ENCODE results near the gene C11orf58.

Gene C11orf58

DNA sequence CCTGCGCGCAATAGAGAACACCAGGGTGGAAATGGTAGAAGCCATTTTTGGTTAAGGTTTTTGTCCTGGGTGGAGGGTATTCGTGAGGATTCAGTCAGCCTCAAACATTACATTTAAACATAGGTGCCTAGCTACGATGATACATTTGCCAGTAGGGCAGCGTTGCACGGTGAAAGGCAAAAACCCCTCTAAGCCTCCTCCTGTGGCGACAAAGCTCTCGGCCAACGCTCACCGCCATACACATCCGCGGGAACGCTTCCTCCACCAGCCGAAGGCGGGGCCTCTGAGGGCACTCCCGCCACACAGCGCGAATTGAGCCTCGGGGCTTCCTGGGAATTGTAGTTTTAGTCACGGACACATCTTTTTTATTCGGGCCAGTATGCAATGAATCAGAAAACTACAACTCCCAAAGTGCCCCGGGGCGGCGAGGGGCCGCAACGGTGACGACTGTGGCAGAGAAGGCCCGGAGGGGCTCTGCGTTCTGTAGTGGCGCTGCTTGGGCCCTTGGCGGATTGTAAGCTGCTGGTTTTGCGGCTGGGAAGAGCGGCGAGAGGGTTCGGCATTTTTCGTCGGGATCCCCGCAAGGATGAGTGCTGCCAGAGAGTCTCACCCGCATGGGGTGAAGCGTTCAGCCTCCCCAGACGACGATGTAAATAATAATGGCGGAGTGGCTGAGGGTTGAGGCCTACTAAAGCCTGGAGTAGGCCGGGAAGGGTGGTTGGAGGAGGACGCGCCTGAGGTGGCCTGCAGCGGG lies at the start of gene C11orf58:
C11orf58 (plus strand) TSS at position 455 of the 754 bp plus-strand sequence; CDS start at position 587, 132 bp downstream.
- no peak for TF ChIP-seq JUND (IDR thresholded peaks at IDR 0.05; ENCODE audit: low read depth)
- peak; percentile 61 to 97 for DNase-seq (ENCODE audit: low read depth in 1 of 2, low spot score in 1 of 2)
- in situ Hi-C loops (cut with HindIII; ENCODE audit: low pct_unique_long_range_greater_than_20kb, low sequenced_read_pairs): no loop called here

DNA sequence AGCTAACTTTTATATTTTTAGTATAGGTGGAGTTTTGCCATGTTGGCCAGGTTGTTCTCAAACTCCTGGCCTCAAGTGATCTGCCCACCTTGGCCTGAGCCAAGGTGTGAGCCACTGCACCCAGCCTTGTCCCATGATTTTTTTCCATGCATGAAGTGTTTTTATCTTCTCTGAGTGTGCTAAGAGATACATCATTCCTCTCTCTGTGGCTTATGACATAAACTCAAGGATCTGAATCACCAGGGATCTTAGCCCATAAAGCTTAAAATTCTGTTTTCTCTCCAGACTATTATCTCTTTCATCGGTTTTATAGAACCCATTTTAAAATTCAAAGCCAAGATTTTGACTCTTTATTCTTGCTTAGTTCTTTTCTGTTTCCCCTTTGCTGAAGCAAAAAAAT lies 48.4 kb upstream of the C11orf58 start:
- in situ Hi-C loops (cut with HindIII; ENCODE audit: low pct_unique_long_range_greater_than_20kb, low sequenced_read_pairs): no loop called here
- TF ChIP-seq JUND (IDR thresholded peaks at IDR 0.05; ENCODE audit: low read depth): no peak
- no peak for DNase-seq (ENCODE audit: low read depth in 1 of 2, low spot score in 1 of 2)

DNA sequence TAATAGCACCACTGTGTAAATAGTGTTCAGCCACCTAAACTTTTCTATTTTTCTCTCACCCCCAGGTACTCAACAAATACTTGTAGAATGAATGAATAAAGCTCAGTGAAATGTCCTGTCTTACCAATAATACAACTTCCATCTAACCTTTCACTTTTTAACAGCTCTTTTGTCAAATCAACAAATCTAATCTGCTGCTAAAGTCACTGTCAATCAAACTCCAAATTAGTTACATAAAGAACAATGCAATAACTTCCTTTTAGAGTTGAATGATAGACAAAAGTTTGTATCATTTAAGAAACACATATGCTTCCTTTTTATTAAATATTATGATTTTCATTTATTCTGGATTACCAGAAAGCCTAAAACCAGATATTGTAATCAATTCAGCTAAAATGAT lies 34.7 kb upstream of the C11orf58 start:
- no peak for DNase-seq (ENCODE audit: low read depth in 1 of 2, low spot score in 1 of 2)
- in situ Hi-C loops (cut with HindIII; ENCODE audit: low pct_unique_long_range_greater_than_20kb, low sequenced_read_pairs): no loop called here
- TF ChIP-seq JUND (IDR thresholded peaks at IDR 0.05; ENCODE audit: low read depth): no peak

DNA sequence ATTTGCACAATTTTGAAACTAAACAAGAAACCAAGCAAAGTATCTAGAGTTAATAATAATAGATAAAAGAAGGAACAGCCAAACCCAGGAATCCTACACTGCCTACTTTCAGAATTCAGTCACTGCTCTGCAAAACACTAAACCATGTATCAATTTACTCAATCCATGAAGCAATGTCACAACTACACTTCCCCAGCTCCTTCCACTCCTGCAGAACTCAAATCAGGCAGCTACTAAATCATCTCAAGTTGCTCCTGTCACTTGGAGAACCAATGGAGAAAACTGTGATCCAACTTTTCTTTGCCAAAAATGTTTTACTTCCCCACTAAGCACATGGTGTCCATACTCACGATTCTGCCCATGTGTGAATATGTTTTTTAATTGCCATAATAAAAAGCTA lies 24.9 kb upstream of the C11orf58 start:
- TF ChIP-seq JUND (IDR thresholded peaks at IDR 0.05; ENCODE audit: low read depth): no peak
- in situ Hi-C loops (cut with HindIII; ENCODE audit: low pct_unique_long_range_greater_than_20kb, low sequenced_read_pairs): no loop called here
- no peak for DNase-seq (ENCODE audit: low read depth in 1 of 2, low spot score in 1 of 2)

DNA sequence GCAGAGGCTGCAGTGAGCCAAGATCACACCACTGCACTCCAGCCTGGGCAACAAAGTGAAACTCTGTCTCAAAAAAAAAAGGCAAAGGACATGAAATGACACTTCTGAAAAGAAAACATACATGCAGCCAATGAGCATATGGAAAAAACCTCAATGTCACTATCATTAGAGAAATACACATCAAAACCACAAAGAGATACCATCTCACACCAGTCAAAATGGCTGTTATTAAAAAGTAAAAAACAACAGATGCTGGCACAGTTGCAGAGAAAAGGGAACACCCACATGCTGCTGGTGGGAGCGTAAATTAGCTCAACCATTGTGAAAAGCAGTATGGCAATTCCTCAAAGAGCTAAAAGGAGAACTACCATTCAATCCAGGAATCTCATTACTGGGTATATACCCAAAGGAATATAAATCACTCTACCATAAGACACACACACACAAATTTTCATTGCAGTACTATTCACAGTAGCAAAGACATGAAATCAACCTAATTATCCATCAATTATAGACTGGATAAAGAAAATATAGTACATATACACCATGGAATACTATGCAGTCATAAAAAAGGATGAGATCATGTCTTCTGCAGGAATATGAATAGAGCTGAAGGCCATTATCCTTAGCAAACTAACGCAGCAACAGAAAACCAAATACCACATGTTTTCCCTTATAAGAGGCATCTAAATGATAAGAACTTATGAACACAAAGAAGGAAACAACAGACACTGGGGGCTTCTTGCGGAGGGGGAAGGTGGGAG lies 15.7 kb upstream of the C11orf58 start:
- no peak for TF ChIP-seq JUND (IDR thresholded peaks at IDR 0.05; ENCODE audit: low read depth)
- in situ Hi-C loops (cut with HindIII; ENCODE audit: low pct_unique_long_range_greater_than_20kb, low sequenced_read_pairs): no loop called here
- DNase-seq (ENCODE audit: low read depth in 1 of 2, low spot score in 1 of 2): no peak

DNA sequence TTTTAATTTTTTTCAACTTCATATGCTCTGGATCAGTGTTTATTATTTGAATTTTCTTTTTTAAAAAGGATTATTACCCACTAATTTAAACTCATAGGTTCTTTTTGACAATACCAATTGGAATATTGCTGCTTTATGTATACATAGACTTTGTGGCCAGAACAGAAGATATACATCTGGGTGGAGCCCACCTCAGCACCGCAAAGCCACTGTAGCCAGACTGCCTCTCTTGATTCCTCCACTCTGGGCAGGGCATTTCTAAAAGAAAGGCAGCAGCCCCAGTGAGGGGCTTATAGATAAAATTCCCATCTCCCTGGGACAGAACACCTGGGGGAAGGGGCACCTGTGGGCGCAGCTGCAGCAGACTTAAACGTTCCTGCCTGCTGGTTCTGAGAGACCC lies 10.6 kb upstream of the C11orf58 start:
- no peak for DNase-seq (ENCODE audit: low read depth in 1 of 2, low spot score in 1 of 2)
- TF ChIP-seq JUND (IDR thresholded peaks at IDR 0.05; ENCODE audit: low read depth): no peak
- in situ Hi-C loops (cut with HindIII; ENCODE audit: low pct_unique_long_range_greater_than_20kb, low sequenced_read_pairs): no loop called here

DNA sequence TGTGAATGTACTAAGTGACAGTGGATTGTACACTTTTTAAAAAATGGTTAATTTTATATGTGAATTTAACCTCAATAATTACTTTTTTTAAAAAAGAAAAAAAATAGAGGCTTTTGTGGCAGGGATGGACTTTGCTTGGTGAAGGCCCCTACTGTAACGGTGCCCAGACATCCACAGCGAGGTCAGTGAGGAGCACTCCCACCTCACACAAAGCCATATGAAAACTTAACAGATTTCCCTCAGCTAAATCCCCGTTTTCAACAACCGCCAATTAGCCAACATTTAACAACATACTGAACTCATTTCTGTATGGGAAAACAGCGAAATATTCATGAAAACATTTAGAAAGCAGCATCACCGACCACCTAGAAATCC lies 642 bp upstream of the C11orf58 start:
- TF ChIP-seq JUND (IDR thresholded peaks at IDR 0.05; ENCODE audit: low read depth): no peak
- in situ Hi-C loops (cut with HindIII; ENCODE audit: low pct_unique_long_range_greater_than_20kb, low sequenced_read_pairs): no loop called here
- DNase-seq (ENCODE audit: low read depth in 1 of 2, low spot score in 1 of 2): no peak

DNA sequence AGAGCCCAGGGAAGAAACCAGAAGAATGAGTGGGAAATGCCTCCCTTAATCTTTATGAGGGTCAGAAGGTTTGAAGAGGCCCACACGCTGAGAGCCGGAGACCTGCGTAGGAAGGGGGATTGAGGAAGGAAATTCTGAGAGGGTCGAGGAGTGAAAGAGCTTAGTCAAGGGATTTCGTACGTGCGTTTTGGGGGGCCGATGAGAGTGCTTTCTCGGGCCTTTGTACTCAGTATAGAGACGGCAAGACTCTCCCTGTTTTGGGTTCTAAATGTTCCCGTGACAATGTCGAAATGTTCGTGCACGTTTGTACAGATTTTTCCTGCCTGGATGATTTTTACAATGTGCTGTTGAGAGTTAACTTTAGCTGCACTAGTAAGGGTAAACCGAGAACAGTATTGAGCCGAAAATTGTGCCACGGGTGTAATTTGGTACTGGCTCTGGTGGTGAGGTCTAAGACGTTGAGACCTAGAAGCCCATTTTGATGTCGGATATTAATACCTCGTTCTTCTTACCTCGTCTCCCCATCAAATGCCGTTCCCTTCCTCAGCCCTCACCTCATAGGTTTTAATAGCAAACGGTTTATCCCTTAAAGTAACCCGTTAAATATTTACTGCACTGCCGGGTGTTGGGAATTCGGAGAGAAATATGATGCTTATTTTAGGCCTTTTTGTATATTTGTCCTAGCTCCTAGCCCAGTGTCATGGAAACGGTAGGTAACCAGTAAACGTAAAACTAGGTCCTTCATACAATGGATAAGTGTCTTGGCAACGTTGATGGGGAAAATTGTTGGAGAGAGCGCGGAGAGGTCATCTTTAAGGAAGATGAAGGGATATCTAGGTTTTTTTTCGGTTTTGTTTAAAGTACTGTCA lies 734 bp downstream of the C11orf58 start:
- TF ChIP-seq JUND (IDR thresholded peaks at IDR 0.05; ENCODE audit: low read depth): no peak
- in situ Hi-C loops (cut with HindIII; ENCODE audit: low pct_unique_long_range_greater_than_20kb, low sequenced_read_pairs): no loop called here
- no peak for DNase-seq (ENCODE audit: low read depth in 1 of 2, low spot score in 1 of 2)

DNA sequence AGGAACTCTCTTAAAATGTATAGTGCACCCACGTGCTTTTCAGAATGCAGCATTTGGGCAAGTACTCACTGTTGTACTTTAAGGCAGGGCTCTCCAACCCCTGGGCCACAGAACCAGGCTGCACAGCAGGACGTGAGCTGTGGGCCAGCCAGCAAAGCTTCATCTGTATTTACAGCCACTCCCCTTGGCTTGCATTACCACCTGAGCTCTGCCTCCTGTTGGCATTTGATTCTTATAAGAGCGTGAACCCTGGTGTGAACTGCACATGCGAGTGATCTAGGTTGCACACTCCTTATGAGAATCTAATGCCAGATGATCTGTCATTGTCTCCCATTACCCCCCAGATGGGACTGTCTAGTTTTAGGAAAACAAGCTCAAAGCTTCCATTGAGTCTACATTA lies 3.0 kb downstream of the C11orf58 start:
- peak in 1 of 2 experiments; percentile 8 for DNase-seq (ENCODE audit: low read depth in 1 of 2, low spot score in 1 of 2)
- TF ChIP-seq JUND (IDR thresholded peaks at IDR 0.05; ENCODE audit: low read depth): no peak
- in situ Hi-C loops (cut with HindIII; ENCODE audit: low pct_unique_long_range_greater_than_20kb, low sequenced_read_pairs): no loop called here

DNA sequence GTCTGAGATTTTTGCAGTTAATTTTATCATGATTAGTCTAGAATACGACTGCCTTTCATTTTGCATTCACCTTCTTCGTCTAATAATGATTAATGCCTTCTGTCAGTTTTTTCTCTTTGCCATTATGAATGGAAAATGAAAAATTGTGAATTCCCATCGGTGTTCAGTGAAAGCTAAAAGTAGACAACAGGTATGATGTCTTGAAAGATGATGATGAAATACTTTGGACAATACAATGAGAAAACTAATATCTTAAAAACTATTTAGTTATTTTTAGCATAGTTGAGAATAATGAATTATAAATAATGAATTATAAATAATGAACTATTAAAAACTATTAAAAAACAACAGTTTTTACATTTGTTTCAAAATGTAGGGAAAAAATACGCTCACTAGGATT lies 5.0 kb downstream of the C11orf58 start:
- in situ Hi-C loops (cut with HindIII; ENCODE audit: low pct_unique_long_range_greater_than_20kb, low sequenced_read_pairs): no loop called here
- TF ChIP-seq JUND (IDR thresholded peaks at IDR 0.05; ENCODE audit: low read depth): no peak
- DNase-seq (ENCODE audit: low read depth in 1 of 2, low spot score in 1 of 2): no peak

DNA sequence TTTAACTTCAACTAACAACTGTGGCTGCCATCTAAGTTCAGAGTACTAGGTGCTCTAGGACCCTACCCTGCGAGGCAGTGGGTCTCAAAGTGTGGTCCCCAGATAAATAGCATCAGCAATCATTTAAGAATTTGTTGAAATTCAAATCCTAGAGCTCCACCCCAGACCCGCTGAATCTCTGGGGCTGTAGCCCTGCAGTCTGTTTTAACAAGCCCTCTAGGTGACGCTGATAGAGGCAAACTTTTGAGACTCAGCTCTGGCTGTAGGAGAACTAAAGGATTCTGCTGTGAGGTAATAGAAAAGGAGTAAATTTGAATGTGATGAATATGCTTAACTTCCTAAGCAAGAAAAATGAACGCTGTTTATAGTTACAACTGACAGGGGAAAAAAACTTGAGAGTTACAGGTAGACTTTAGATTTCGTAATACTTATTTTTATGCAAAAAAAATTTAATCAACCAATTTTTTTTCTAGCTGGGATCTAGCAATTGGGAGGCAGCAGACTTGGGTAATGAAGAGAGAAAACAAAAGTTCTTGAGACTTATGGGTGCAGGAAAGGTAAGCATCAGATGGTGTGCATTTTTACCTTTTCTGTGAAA lies 5.8 kb downstream of the C11orf58 start:
- no peak for DNase-seq (ENCODE audit: low read depth in 1 of 2, low spot score in 1 of 2)
- no peak for TF ChIP-seq JUND (IDR thresholded peaks at IDR 0.05; ENCODE audit: low read depth)

DNA sequence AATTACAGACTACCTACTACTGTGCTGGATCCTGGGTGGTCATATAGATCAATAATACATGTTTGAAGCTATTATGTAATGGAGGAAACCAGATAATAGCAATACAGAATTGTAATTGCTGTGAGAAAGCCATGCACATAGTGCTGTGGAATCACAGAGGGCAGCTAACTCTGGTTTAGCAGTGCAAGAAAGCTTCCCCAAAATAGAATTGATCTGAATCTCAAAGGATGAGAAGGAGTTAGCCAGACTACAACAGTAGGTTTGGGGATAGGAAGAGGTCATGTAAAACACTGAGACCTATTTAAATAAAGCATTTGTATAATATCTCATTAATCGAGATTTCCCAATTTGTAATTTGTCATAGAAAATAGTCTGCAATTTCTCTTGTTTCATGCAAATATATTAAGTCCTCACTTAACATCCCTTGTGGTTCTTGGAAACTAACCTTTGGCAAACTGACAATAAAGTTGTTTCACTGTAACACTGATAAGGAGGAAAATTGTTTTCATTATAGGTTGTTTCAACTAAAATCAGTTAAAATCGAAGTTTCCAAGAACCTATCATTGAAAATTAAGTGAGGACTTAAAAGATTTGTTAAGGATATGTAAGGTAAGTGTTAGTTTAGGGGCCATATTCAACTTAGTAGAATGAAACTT lies 7.6 kb downstream of the C11orf58 start:
- in situ Hi-C loops (cut with HindIII; ENCODE audit: low pct_unique_long_range_greater_than_20kb, low sequenced_read_pairs): no loop called here
- TF ChIP-seq JUND (IDR thresholded peaks at IDR 0.05; ENCODE audit: low read depth): no peak
- DNase-seq (ENCODE audit: low read depth in 1 of 2, low spot score in 1 of 2): no peak

More for the DNA sequence above, 5.8 kb downstream of the C11orf58 start:
- in situ Hi-C loops (cut with HindIII; ENCODE audit: low pct_unique_long_range_greater_than_20kb, low sequenced_read_pairs): no loop called here
